ENCODE measurements around the gene FLAD1.

FLAD1 gene

DNA sequence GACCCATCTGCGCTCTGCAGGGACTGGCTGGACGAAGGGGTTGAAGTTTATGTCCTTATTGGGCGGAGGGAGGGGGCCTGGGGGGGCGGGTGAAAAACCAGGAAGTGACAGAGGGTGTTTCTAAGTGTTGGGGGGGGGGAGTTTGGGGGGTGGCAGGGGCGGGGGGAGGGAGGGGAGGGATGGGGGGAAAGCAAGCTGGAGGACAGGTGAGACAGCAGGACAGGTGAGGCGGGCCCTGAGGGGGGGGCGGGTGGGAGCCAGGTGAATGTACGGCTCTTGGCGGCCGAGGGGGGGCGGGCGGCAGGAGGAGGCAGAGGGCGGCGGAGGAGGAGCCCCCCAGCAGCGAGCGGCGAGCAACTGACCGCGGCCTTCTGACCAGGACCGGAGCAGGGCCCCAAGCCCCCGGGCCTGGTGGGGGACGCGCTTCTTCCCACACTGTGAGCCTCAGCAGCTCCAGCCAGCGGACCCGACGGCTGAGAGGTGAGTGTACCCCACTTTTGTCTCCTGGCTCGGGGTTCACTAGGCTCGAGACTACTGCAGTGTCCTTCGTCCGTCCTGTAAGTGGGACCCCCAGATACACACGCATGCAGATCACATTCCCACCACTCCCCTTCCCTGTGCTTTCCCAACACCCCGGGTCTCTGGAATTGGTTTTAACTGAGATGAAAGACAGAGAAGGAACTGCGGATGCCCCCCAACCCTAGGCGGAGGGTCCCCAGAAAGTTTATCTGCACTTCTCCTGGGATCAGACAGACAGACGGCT lies 19.5 kb downstream of the FLAD1 start, which contains the start of gene ZBTB7B:
TSS of gene ZBTB7B (plus strand) at position 339 of the 763 bp plus-strand sequence. CDS start 11,859 bp downstream, outside the sequence.
- Histone ChIP-seq H3K9ac (ENCODE audit: low read length) (peak within 1 kb of the TSS; percentile 100), H3K9me3 (ENCODE audit: control insufficient read depth, low read length) (no peaks in the 10 kb centered on the region), H3K4me3 (ENCODE audit: low read length) (peak within 1 kb of the TSS; percentile 100), H3K27me3 (replicated peaks; ENCODE audit: control insufficient read depth, insufficient read depth, low read length) (no peaks in the 10 kb centered on the region), H3K36me3 (ENCODE audit: control insufficient read depth, insufficient read depth, low read length, severe bottlenecking) (no peaks in the 10 kb centered on the region), H3K4me1 (ENCODE audit: control insufficient read depth, insufficient read depth, low read length) (peaks cover 53% of the 10 kb centered on the region)
- DNase-seq (ENCODE audit: low read depth): peak; percentile 59

DNA sequence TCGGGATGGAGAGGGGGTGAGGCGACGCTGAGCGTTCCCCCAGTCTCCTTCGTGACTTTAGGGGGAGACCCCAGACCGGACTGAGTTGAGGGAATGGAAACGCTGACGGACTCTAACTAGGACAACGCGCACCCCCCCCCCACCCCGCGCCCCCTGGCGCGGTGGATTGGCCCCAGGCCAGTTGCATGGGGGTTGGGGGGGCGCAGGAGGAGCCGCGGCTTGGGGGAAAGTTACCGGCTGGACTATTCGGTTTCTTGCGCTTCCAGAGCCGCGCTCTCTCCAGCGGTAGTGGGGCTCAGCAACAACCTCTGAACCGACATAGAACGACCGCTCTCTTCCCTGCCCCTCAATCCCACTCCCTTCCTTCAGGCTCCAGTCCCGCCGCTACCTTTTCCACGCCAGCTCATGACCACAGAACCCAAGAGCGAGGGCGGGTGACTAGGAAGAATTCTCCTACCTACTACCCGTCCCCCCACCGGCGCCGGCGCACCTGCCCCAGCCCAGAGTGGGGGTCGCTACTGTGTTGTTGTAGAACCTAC lies 20.2 kb downstream of the FLAD1 start:
- H3K9ac ChIP-seq (ENCODE audit: low read length): peak overlapping the region; percentile 100
- H3K4me1 ChIP-seq (ENCODE audit: control insufficient read depth, insufficient read depth, low read length): peaks cover 60% of the 10 kb centered on the region
- no peaks in the 10 kb centered on the region for H3K36me3 ChIP-seq (ENCODE audit: control insufficient read depth, insufficient read depth, low read length, severe bottlenecking)
- H3K9me3 ChIP-seq (ENCODE audit: control insufficient read depth, low read length): no peaks in the 10 kb centered on the region
- peak; percentile 58 for DNase-seq (ENCODE audit: low read depth)
- no peaks in the 10 kb centered on the region for H3K27me3 ChIP-seq (replicated peaks; ENCODE audit: control insufficient read depth, insufficient read depth, low read length)
- H3K4me3 ChIP-seq (ENCODE audit: low read length): peak overlapping the region; percentile 100

DNA sequence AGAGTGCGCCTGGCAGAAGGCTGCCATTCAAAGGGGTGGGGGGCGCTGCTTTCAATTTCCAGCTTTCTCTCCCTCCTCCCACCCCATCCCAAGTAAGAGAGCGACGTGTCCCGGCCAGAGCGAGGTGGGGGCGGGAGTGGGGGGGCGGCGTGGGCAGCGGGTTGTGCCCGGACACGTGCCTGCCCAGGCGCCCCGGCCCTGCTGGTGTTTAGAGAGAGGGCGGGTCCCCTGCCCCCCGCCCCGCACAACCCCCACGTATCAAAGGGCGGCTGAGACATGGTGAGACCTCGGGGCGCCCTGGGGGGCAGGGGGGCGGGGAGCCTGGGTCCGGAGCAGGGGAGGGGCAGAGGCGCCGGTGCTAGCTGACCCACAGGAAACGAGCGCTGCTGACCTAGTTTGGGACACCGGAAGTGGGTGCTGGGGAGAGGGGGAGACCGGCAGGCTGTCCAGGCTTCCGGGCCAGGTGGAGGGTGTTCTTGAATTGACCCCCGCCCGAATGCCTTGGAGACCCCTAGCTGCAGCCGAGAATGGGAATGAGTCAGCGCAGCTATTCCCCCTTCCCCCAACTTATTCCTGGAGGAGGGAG lies 20.7 kb downstream of the FLAD1 start:
- H3K9ac ChIP-seq (ENCODE audit: low read length): peak overlapping the region; percentile 100
- peak overlapping the region; percentile 100 for H3K4me3 ChIP-seq (ENCODE audit: low read length)
- H3K9me3 ChIP-seq (ENCODE audit: control insufficient read depth, low read length): no peaks in the 10 kb centered on the region
- no peaks in the 10 kb centered on the region for H3K36me3 ChIP-seq (ENCODE audit: control insufficient read depth, insufficient read depth, low read length, severe bottlenecking)
- no peaks in the 10 kb centered on the region for H3K27me3 ChIP-seq (replicated peaks; ENCODE audit: control insufficient read depth, insufficient read depth, low read length)
- DNase-seq (ENCODE audit: low read depth): peak; percentile 73
- H3K4me1 ChIP-seq (ENCODE audit: control insufficient read depth, insufficient read depth, low read length): peaks cover 59% of the 10 kb centered on the region

DNA sequence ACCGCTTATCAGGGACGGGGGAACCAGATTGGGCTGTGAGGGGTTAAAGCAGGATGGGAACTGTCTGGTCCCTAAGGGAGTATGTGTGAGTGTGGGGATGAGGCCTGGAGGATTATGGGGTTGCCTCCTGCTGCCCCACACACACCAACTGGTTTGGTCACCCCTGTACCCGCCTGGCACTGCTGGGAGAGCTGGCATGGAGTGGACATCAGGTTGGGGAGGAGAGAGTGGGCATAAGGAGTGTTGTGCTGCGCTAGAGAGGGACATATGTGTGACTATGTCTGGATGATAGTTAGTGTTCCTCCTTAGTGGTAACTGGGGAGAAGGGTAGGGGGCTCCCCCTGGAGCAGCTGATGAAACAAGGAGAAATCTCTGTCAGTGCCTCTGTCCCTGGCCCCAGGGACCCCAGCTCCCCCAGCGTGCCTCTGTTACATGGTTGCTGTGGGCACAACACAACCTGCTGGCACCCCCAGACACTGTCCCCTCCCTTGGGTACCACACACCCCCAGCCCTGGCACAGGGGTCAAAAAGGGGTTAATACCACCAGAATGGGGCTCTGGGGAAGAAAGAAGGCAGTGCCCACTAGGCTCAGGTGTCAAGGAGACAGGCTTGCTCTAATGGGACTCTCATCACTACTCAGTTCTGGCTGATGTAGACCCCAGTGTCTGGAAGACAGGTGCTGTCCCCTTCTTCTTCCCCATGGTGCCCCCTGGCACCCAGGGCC lies 21.4 kb downstream of the FLAD1 start:
- Histone ChIP-seq H3K9me3 (ENCODE audit: control insufficient read depth, low read length) (no peaks in the 10 kb centered on the region), H3K4me3 (ENCODE audit: low read length) (peak overlapping the region; percentile 100), H3K4me1 (ENCODE audit: control insufficient read depth, insufficient read depth, low read length) (peaks cover 55% of the 10 kb centered on the region), H3K27me3 (replicated peaks; ENCODE audit: control insufficient read depth, insufficient read depth, low read length) (no peaks in the 10 kb centered on the region), H3K9ac (ENCODE audit: low read length) (peak overlapping the region; percentile 100), H3K36me3 (ENCODE audit: control insufficient read depth, insufficient read depth, low read length, severe bottlenecking) (no peaks in the 10 kb centered on the region)
- DNase-seq (ENCODE audit: low read depth): peak; percentile 45

DNA sequence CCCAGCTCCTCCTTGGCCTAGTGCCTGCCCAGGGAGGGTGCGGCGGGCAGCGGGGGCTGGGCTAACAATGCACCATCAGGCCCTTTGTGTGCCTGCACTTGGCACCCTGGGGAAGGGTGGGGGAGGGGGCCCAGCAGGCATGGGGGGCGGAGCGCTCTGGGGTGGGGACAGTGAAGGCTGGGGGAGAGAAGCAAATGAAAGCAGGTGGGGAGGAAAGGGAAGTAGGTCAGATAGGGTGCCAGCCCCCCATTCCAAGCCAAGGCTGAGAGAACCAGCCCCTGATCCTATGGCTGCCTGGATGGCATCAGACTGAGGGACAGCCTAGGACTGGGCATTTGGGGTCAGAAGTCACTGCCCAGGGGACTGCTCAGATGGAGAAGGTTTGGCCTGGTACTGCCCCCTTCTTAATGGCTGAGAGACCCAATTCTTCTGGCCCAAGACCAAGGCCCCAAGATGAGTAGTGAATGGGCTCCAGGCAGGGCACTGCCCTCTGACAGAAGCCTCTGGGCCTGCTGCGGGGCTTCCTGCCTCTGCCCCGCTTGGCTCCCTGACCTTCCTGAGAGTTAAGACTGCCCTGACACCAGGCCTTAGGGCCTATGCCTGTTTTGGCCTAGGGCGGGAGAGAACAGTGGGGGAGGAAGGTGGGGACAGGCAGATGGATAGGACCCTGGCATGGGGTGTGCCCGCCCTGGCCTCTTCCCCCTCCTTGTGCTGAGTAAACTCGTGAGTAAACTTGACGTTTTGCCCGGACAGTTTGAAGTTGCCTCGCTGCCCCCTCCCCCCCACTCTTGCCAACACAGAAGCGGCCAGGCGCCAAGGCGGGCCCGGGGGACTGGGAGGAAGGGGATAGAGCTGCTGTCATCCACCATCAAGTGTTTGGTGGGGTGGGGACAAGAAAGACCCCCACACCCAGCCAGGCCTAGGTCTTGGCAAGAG lies 22.2 kb downstream of the FLAD1 start:
- Histone ChIP-seq H3K4me1 (ENCODE audit: control insufficient read depth, insufficient read depth, low read length) (peaks cover 46% of the 10 kb centered on the region), H3K9me3 (ENCODE audit: control insufficient read depth, low read length) (no peaks in the 10 kb centered on the region), H3K36me3 (ENCODE audit: control insufficient read depth, insufficient read depth, low read length, severe bottlenecking) (no peaks in the 10 kb centered on the region), H3K4me3 (ENCODE audit: low read length) (peak overlapping the region; percentile 100), H3K27me3 (replicated peaks; ENCODE audit: control insufficient read depth, insufficient read depth, low read length) (no peaks in the 10 kb centered on the region), H3K9ac (ENCODE audit: low read length) (peak overlapping the region; percentile 100)
- DNase-seq (ENCODE audit: low read depth): no peak

DNA sequence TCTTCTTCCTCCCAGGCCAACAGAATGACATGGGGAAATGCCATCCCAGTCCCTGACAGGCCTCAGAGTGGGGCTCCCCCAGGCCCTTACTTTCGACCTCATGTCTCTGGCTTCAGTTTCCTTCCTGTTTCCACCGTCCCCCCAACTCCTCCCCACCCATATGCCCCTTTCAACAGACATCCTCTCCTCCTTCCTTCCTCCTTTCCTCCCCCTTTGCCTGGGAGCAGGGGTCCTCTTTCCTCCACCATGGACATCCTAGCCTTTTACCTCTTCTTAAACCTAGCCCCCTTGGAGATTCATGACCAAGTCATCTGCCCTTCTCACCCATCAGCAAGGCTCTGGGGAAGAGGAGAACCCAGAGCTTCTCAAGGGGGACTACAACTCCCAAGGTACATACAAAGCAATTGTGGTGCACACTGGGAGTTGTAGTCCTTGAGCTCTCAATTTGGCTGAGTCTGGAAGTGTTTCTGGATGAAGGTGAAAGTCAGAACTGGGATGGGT lies 23.5 kb downstream of the FLAD1 start:
- H3K36me3 ChIP-seq (ENCODE audit: control insufficient read depth, insufficient read depth, low read length, severe bottlenecking): peaks cover 4% of the 10 kb centered on the region
- H3K9ac ChIP-seq (ENCODE audit: low read length): no peak overlapping the region
- peaks cover 45% of the 10 kb centered on the region for H3K4me1 ChIP-seq (ENCODE audit: control insufficient read depth, insufficient read depth, low read length)
- peak; percentile 31 for DNase-seq (ENCODE audit: low read depth)
- no peak overlapping the region for H3K4me3 ChIP-seq (ENCODE audit: low read length)
- H3K27me3 ChIP-seq (replicated peaks; ENCODE audit: control insufficient read depth, insufficient read depth, low read length): no peaks in the 10 kb centered on the region
- no peaks in the 10 kb centered on the region for H3K9me3 ChIP-seq (ENCODE audit: control insufficient read depth, low read length)

DNA sequence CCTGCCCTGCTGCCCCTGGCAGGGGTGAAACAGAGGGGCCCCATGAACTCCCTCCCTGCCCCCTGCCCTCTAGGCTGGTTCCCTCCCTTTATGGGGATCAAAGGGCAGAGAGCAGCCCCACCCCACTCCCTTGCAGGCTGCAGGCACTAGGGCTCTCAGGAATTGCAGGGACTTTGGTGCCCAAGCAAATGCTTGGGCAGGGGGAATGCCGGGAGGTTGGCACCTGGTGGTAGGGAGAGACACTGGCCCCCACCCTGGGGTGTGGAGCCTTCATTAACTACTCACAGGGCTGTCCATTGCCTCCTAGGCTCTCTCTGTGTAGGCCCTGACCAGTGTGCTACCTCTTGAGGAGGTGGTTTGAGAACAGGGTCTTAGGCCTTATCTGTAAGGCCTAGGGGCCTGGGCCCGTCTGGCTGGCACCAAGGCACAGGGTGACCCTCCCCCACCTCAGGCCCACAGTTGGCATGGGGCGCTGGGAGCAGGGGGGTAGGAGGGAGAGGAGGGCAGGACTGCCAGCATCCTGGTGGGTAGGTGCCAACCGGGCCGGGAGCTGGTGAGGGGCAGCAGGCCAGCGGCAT lies 24.2 kb downstream of the FLAD1 start:
- Histone ChIP-seq H3K36me3 (ENCODE audit: control insufficient read depth, insufficient read depth, low read length, severe bottlenecking) (peaks cover 4% of the 10 kb centered on the region), H3K4me3 (ENCODE audit: low read length) (no peak overlapping the region), H3K27me3 (replicated peaks; ENCODE audit: control insufficient read depth, insufficient read depth, low read length) (no peaks in the 10 kb centered on the region), H3K4me1 (ENCODE audit: control insufficient read depth, insufficient read depth, low read length) (peaks cover 49% of the 10 kb centered on the region), H3K9ac (ENCODE audit: low read length) (no peak overlapping the region), H3K9me3 (ENCODE audit: control insufficient read depth, low read length) (no peaks in the 10 kb centered on the region)
- no peak for DNase-seq (ENCODE audit: low read depth)

DNA sequence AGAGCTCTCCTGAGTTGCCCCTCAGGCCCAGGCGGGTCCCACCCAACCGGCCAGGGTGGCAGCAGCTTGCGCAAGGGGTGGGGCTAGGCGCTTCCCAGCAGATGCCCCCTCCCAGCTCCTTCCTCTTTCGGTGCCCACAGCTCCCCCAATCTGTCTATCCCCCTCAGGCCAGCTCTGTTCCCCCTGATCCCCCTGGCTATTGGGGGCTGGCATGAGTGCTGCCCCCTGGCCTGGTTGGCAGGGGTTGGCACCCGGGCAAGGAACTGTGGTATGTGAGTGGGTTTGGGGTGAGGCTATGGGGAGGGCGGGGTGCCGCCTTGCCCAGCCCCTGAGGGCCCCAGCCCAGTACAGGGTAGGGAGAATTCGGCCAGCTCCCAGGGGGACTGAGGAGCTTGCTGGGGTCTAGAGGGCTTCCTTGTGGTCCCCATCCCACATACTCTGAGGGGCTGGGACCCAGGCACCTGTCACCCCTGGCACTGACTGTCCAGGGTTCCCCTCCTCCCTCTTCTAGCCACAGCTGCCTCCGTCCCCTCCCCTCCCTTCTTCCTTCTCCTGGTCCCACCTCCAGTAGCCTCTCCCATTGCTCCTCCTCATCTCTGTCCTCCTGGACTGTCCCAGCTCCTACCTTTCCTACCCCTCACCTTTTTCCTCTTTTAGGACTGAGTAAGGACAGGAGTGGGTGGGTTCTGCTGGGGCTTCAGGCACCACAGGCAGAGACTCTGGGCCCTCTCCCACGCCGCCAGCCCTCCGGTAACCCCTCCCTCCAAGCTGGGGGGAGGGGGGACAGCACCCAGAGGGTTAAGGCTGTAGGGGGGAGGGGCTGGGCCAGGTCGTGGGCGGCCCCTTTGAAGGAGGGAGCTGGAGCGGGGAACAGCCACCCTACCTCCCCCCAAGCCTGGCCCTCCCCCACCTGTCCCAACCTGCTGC lies 25.1 kb downstream of the FLAD1 start:
- Histone ChIP-seq H3K36me3 (ENCODE audit: control insufficient read depth, insufficient read depth, low read length, severe bottlenecking) (peaks cover 4% of the 10 kb centered on the region), H3K9ac (ENCODE audit: low read length) (peak overlapping the region; percentile 34), H3K27me3 (replicated peaks; ENCODE audit: control insufficient read depth, insufficient read depth, low read length) (no peaks in the 10 kb centered on the region), H3K9me3 (ENCODE audit: control insufficient read depth, low read length) (no peaks in the 10 kb centered on the region), H3K4me1 (ENCODE audit: control insufficient read depth, insufficient read depth, low read length) (peaks cover 58% of the 10 kb centered on the region), H3K4me3 (ENCODE audit: low read length) (no peak overlapping the region)
- DNase-seq (ENCODE audit: low read depth): no peak

DNA sequence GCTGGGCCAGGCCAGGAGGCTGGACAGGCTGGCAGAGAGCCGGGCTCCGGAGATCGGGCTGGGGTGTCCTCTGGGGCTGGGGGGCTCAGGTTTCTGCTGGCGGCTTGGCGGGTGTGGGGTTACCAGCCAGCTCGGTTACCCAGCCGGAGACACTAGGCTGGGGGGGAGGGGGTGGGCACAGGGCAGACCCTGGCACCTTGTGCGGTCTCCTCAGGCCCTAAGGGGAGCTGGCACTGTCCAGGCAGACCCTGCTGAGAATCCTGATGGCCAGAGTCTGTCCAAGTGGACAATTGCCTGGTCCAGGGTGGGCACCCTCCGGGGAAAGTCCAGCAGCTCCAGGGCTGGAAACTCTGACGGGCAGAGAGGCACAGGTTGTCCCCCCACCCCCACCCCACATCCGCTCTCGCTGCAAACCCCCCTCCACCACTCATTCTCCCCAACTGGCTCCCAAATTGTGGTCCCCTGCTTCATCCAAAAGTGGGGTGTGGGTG lies 26.1 kb downstream of the FLAD1 start:
- H3K9ac ChIP-seq (ENCODE audit: low read length): no peak overlapping the region
- H3K27me3 ChIP-seq (replicated peaks; ENCODE audit: control insufficient read depth, insufficient read depth, low read length): no peaks in the 10 kb centered on the region
- no peak for DNase-seq (ENCODE audit: low read depth)
- H3K9me3 ChIP-seq (ENCODE audit: control insufficient read depth, low read length): no peaks in the 10 kb centered on the region
- peaks cover 57% of the 10 kb centered on the region for H3K4me1 ChIP-seq (ENCODE audit: control insufficient read depth, insufficient read depth, low read length)
- peaks cover 9% of the 10 kb centered on the region for H3K36me3 ChIP-seq (ENCODE audit: control insufficient read depth, insufficient read depth, low read length, severe bottlenecking)
- H3K4me3 ChIP-seq (ENCODE audit: low read length): no peak overlapping the region

All from adipocyte (in vitro differentiated cells).